A673 (cell line): Measurements from ENCODE around the gene GPALPP1.

ENCODE experiments used
- EZH2 ChIP-seq: fragments of 200-600 bp; sonication (generic); IDR thresholded peaks from 2 replicates; pipeline ENCODE4 v1.6.1; 2017; ENCODE audit warnings: borderline replicate concordance, low read depth, mild to moderate bottlenecking, mixed read lengths, antibody characterized with exemption, low read length; ENCODE audit not compliant: poor library complexity, severe bottlenecking
- TF ChIP-seq, protein P1 (sequence below): fragments of 300-800, 200-600 bp; sonication (generic); conservative IDR thresholded peaks from 2 replicates; pipeline ENCODE4 v1.5.1; 2017; ENCODE audit warnings: low read depth, mild to moderate bottlenecking, antibody characterized with exemption, low read length, moderate library complexity, mixed read lengths

DNA sequence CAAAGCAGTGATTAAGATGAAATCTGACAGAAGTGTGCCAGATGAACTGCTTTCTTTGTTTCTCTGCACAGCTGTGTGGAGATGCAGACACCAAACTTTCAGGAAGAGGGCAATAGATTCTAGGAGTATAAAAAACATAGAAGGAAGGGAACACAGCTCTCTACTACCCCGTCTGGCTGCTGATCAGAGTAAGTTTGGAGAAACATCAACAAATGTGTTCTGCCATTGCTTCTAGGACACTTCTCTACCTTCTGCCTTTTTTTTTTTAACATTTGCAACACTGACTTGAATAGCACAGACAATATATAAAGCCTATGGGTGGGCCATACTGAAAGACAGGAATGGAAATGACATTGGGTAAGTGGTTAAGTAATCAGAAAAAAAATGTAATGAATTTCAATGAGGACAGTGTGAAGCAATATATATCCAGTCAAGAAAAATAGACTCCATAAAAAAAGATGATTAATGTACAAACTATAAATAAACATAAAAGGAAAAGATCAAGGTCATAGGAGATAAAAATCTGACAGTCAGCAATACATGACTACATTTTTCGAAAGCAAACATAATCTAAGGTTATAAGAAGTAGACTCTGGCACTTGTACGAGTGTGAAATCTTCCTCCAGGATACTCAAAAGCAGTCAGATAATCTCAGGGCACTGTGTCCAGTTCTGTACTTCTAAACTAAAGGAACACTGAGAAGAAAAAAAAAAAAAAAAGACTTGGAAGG lies 21.5 kb upstream of the GPALPP1 start:
- TF ChIP-seq, protein P1, sequence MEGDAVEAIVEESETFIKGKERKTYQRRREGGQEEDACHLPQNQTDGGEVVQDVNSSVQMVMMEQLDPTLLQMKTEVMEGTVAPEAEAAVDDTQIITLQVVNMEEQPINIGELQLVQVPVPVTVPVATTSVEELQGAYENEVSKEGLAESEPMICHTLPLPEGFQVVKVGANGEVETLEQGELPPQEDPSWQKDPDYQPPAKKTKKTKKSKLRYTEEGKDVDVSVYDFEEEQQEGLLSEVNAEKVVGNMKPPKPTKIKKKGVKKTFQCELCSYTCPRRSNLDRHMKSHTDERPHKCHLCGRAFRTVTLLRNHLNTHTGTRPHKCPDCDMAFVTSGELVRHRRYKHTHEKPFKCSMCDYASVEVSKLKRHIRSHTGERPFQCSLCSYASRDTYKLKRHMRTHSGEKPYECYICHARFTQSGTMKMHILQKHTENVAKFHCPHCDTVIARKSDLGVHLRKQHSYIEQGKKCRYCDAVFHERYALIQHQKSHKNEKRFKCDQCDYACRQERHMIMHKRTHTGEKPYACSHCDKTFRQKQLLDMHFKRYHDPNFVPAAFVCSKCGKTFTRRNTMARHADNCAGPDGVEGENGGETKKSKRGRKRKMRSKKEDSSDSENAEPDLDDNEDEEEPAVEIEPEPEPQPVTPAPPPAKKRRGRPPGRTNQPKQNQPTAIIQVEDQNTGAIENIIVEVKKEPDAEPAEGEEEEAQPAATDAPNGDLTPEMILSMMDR: 0 out of 2 replicates have a peak, but pooled peaks have one; percentile 16
- no peak for TF ChIP-seq EZH2
